Upper lobe of left lung (tissue), 6 donors: ENCODE measurements around the gene ADGRF1. TPM values are rescaled to one million over a fixed set of nuclear protein-coding genes. Genes with fewer than 3 reads are reported as not detected.

ENCODE experiments used
- ATAC-seq, 2 donors: fragments of 200-7000 bp; cut with Tn5 transposase; one replicate each; pipeline ENCODE4 v1.9.1; 2022; ENCODE audit warnings: mild to moderate bottlenecking in 2 of 2, moderate library complexity in 2 of 2; ENCODE audit not compliant: low FRiP score in 2 of 2
- DNase-seq, 2 donors: peaks; one replicate each; pipeline ENCODE4 v3.0.0-alpha.2; 2019 to 2020
- H3K27ac ChIP-seq, 4 donors: fragments of 200-600 bp; sonication (generic); one replicate each; pipeline ENCODE4 v1.5.1; 2016 to 2019
- H3K27me3 ChIP-seq, 4 donors: fragments of 200-600 bp; sonication (generic); one replicate each; pipeline ENCODE4 v1.5.1; 2017 to 2019
- H3K36me3 ChIP-seq, 4 donors: fragments of 200-600 bp; sonication (generic); one replicate each; pipeline ENCODE4 v1.5.1; 2016 to 2019
- H3K4me1 ChIP-seq, 4 donors: fragments of 200-600 bp; sonication (generic); one replicate each; pipeline ENCODE4 v1.5.1; 2018 to 2019
- H3K4me3 ChIP-seq, 4 donors: fragments of 200-600 bp; sonication (generic); one replicate each; pipeline ENCODE4 v1.5.1; 2017 to 2019; ENCODE audit warnings: mild to moderate bottlenecking in 2 of 4, moderate library complexity in 1 of 4
- H3K9me3 ChIP-seq, 4 donors: fragments of 200-600 bp; sonication (generic); one replicate each; pipeline ENCODE4 v1.5.1; 2018 to 2019
- CTCF ChIP-seq, 6 experiments: fragments of 450-650 bp in 4 of 6; fragments of 200-600 bp in 2 of 6; sonication (generic) in 2 of 6; IDR thresholded peaks; one replicate each; pipeline ENCODE4 v1.5.1; 2016 to 2019; ENCODE audit warnings: antibody characterized with exemption in 6 of 6
- EP300 ChIP-seq, 4 donors: sonication (generic); formaldehyde crosslinking; IDR thresholded peaks; one replicate each; pipeline ENCODE4 v1.5.1; 2017; ENCODE audit warnings: antibody characterized with exemption in 4 of 4, control low read depth in 2 of 4
- POLR2A ChIP-seq, 4 donors: fragments of 450-650 bp; IDR thresholded peaks; one replicate each; pipeline ENCODE4 v1.5.1; 2016 to 2017; ENCODE audit warnings: antibody characterized with exemption in 4 of 4, mild to moderate bottlenecking in 2 of 4
- POLR2AphosphoS5 ChIP-seq, 2 donors: sonication (generic); formaldehyde crosslinking; IDR thresholded peaks; one replicate each; pipeline ENCODE4 v1.5.1; 2017; ENCODE audit warnings: antibody characterized with exemption in 2 of 2
- WGBS, 2 donors: methylation state at CpG; one replicate each; pipeline ENCODE4 v1.1.5; 2017 to 2018; 5-methylcytosine and 5-hydroxymethylcytosine counted together
- total RNA-seq, 6 donors: library from RNA; depleted of rRNA in 4 of 6; stranded (reverse); fragments of >200 nt in 4 of 6; gene quantifications; one replicate each; pipeline versions ENCODE4 v1.1.0 to v1.2.1, GENCODE V29; 2016 to 2021
- donor health status: DM: no; HTN: no; CAD: no; lungs with moderate emphysema.
- donor health status: DM: no; HTN: yes; CAD: no; lungs with severe emphysema.

The ADGRF1 gene
- total RNA-seq, 6 donors from 2014 or later: 2.3 to 10.3 (median 7.5) TPM

GRCh38 chr6:47016261-47016660 lies 25.9 kb downstream of the ADGRF1 start:
- DNase-seq (no peak), ATAC-seq (no peak)
- no peaks in the 10 kb centered on the region for H3K36me3 ChIP-seq
- 58 to 60% methylated on average over 4 of the region's 4 CpGs for WGBS, 2 donors
- H3K27ac ChIP-seq: no peak overlapping the region
- H3K4me3 ChIP-seq: no peak overlapping the region
- H3K4me1 ChIP-seq: no peaks in the 10 kb centered on the region
- TF ChIP-seq POLR2A (IDR thresholded peaks at IDR 0.05) (no peak), EP300 (IDR thresholded peaks at IDR 0.05) (no peak), POLR2AphosphoS5 (IDR thresholded peaks at IDR 0.05) (no peak), CTCF (IDR thresholded peaks at IDR 0.05) (no peak)
- H3K27me3 ChIP-seq: no peaks in the 10 kb centered on the region
- H3K9me3 ChIP-seq: no peaks in the 10 kb centered on the region

- H3K4me1 ChIP-seq: no peaks in the 10 kb centered on the region
- no peak overlapping the region for H3K27ac ChIP-seq
- no peaks in the 10 kb centered on the region for H3K36me3 ChIP-seq
- no peaks in the 10 kb centered on the region for H3K27me3 ChIP-seq
- no peaks in the 10 kb centered on the region for H3K9me3 ChIP-seq
- DNase-seq (no peak), ATAC-seq (no peak)
- TF ChIP-seq POLR2AphosphoS5 (IDR thresholded peaks at IDR 0.05) (no peak), EP300 (IDR thresholded peaks at IDR 0.05) (no peak), POLR2A (IDR thresholded peaks at IDR 0.05) (no peak), CTCF (IDR thresholded peaks at IDR 0.05) (no peak)
- H3K4me3 ChIP-seq: no peak overlapping the region
- 92% methylated on average over 4 of the region's 4 CpGs for WGBS, 2 donors
Measured at GRCh38 chr6:47014401-47014800, 27.7 kb downstream of the ADGRF1 start.

GRCh38 chr6:47009583-47009982 lies 32.5 kb downstream of the ADGRF1 start:
- no peaks in the 10 kb centered on the region for H3K36me3 ChIP-seq
- no peaks in the 10 kb centered on the region for H3K9me3 ChIP-seq
- H3K27me3 ChIP-seq: no peaks in the 10 kb centered on the region
- H3K4me1 ChIP-seq: no peaks in the 10 kb centered on the region
- H3K4me3 ChIP-seq: no peak overlapping the region
- WGBS, 2 donors: 81 to 86% methylated on average over 7 of the region's 7 CpGs
- ATAC-seq (no peak), DNase-seq (no peak)
- no peak overlapping the region for H3K27ac ChIP-seq
- TF ChIP-seq POLR2A (IDR thresholded peaks at IDR 0.05): no peak
- TF ChIP-seq EP300 (IDR thresholded peaks at IDR 0.05): no peak
- no peak for TF ChIP-seq CTCF (IDR thresholded peaks at IDR 0.05)
- no peak for TF ChIP-seq POLR2AphosphoS5 (IDR thresholded peaks at IDR 0.05)

- Histone ChIP-seq H3K9me3 (no peaks in the 10 kb centered on the region), H3K27ac (no peak overlapping the region), H3K36me3 (no peaks in the 10 kb centered on the region), H3K27me3 (no peaks in the 10 kb centered on the region), H3K4me3 (no peak overlapping the region), H3K4me1 (no peaks in the 10 kb centered on the region)
- 89 to 93% methylated on average over 3 of the region's 3 CpGs for WGBS, 2 donors
- DNase-seq (no peak), ATAC-seq (no peak)
- no peak for TF ChIP-seq POLR2A (IDR thresholded peaks at IDR 0.05)
- TF ChIP-seq EP300 (IDR thresholded peaks at IDR 0.05): no peak
- TF ChIP-seq POLR2AphosphoS5 (IDR thresholded peaks at IDR 0.05): no peak
- no peak for TF ChIP-seq CTCF (IDR thresholded peaks at IDR 0.05)
Measured at GRCh38 chr6:47008397-47008763, 33.8 kb downstream of the ADGRF1 start.

- H3K27me3 ChIP-seq: no peaks in the 10 kb centered on the region
- TF ChIP-seq CTCF (IDR thresholded peaks at IDR 0.05): no peak
- TF ChIP-seq POLR2A (IDR thresholded peaks at IDR 0.05): no peak
- no peak for TF ChIP-seq EP300 (IDR thresholded peaks at IDR 0.05)
- no peak for TF ChIP-seq POLR2AphosphoS5 (IDR thresholded peaks at IDR 0.05)
- no peaks in the 10 kb centered on the region for H3K4me1 ChIP-seq
- no peaks in the 10 kb centered on the region for H3K36me3 ChIP-seq
- no peak overlapping the region for H3K4me3 ChIP-seq
- DNase-seq (no peak), ATAC-seq (no peak)
- WGBS, 2 donors: 75 to 77% methylated on average over 3 of the region's 3 CpGs
- H3K27ac ChIP-seq: no peak overlapping the region
- H3K9me3 ChIP-seq: no peaks in the 10 kb centered on the region
Measured at GRCh38 chr6:47007657-47008396, 34.3 kb downstream of the ADGRF1 start.
